Mammary epithelial cell (primary cell): ENCODE data around the gene CPA4.

Experiments used
- EZH2 ChIP-seq: IDR thresholded peaks from 2 replicates; pipeline ENCODE4 v1.6.1; 2012; ENCODE audit warnings: low read length, inconsistent platforms, borderline replicate concordance
- TF ChIP-seq, protein P1 (sequence below), 2 donors: IDR thresholded peaks in 1 of 2; conservative IDR thresholded peaks in 1 of 2; 2 replicates each; pipeline ENCODE4 v1.5.1; 2011 to 2012; ENCODE audit warnings: inconsistent platforms in 2 of 2, low read length in 2 of 2, mild to moderate bottlenecking in 2 of 2, control low read depth in 1 of 2, low read depth in 1 of 2; ENCODE audit not compliant: insufficient read depth in 1 of 2; ENCODE audit errors: extremely low read depth in 1 of 2

DNA sequence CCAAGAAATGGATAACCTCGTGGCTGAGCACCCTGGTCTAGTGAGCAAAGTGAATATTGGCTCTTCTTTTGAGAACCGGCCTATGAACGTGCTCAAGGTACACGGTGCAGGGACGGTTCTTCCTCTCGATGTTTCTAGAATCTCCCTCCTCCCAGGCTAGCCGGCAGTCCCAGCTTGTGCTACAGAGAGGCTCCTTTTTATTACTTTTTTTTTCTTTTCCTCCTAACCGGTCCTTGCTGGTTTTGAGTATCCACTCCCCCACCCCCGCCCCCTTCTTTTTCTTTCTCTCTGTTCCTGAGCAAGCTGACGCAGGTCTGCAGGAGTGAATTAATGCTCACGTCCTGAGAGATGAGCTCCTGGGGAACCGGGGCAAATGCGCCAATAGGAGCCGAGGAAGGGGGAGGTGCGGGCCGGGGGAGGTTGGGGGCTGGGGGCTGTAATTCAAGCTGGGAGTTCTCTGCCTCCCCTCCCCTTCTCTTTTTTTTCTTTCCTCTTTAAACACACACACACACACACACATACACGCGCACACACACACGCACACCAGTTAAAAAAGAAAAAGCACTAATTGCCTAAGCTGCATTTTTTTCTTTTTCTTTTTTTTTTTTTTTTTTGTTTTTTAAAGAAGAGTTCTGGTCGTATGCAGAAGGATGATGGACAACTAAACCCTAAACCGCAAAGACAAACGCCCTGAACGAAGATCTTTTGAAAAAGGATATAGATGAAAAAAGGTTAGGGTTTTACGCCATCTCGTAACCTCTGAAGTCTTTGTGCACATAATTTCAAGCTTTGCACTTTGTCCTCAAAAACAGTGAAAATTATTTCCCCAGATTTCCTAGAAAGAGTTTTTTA lies 19.7 kb upstream of the CPA4 start:
- TF ChIP-seq, protein P1, sequence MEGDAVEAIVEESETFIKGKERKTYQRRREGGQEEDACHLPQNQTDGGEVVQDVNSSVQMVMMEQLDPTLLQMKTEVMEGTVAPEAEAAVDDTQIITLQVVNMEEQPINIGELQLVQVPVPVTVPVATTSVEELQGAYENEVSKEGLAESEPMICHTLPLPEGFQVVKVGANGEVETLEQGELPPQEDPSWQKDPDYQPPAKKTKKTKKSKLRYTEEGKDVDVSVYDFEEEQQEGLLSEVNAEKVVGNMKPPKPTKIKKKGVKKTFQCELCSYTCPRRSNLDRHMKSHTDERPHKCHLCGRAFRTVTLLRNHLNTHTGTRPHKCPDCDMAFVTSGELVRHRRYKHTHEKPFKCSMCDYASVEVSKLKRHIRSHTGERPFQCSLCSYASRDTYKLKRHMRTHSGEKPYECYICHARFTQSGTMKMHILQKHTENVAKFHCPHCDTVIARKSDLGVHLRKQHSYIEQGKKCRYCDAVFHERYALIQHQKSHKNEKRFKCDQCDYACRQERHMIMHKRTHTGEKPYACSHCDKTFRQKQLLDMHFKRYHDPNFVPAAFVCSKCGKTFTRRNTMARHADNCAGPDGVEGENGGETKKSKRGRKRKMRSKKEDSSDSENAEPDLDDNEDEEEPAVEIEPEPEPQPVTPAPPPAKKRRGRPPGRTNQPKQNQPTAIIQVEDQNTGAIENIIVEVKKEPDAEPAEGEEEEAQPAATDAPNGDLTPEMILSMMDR (conservative IDR thresholded peaks at IDR 0.05 in 1 of 2, IDR thresholded peaks at IDR 0.05 in 1 of 2; ENCODE audit: extremely low read depth in 1 of 2, insufficient read depth in 1 of 2, low read depth in 1 of 2, low read length in 2 of 2) = no peak
- TF ChIP-seq EZH2 = no peak
